HFFc6 (cell line): ENCODE results near the gene C2CD3. TPM values are rescaled to one million over a fixed set of nuclear protein-coding genes. Genes with fewer than 3 reads are reported as not detected.
A peak's percentile ranks its signal among the peaks of the same experiment; 100 is the strongest.

Source experiments
- DNase-seq: peaks from one replicate; pipeline ENCODE4 v3.0.0-alpha.2; 2018
- H3K27ac Mint-ChIP-seq: 2 replicates; pipeline ENCODE4 v1.8.0; 2020; ENCODE audit warnings: mild to moderate bottlenecking, mixed read lengths
- H3K27me3 Mint-ChIP-seq: 2 replicates; pipeline ENCODE4 v1.8.0; 2021; ENCODE audit warnings: mild to moderate bottlenecking, moderate library complexity, mixed read lengths; ENCODE audit not compliant: insufficient read depth
- H3K36me3 Mint-ChIP-seq: 2 replicates; pipeline ENCODE4 v1.8.0; 2021; ENCODE audit warnings: low read depth, mixed read lengths
- H3K4me1 Mint-ChIP-seq: 2 replicates; pipeline ENCODE4 v1.8.0; 2020; ENCODE audit warnings: low read depth, mixed read lengths
- H3K4me3 Mint-ChIP-seq: 2 replicates; pipeline ENCODE4 v1.8.0; 2020; ENCODE audit warnings: mild to moderate bottlenecking, moderate library complexity, mixed read lengths
- H3K9me3 Mint-ChIP-seq: 2 replicates; pipeline ENCODE4 v1.8.0; 2020; ENCODE audit warnings: mild to moderate bottlenecking, mixed read lengths
- CTCF ChIP-seq: fragments of 200-600 bp; sonication (generic); IDR thresholded peaks from 2 replicates; pipeline ENCODE4 v1.5.0; 2021; ENCODE audit warnings: antibody characterized with exemption, mild to moderate bottlenecking
- total RNA-seq, 6 experiments: library from RNA; stranded (reverse); fragmentation: NEBNext Ultra II Directional; extraction: Animal tissue kit (Norgen Biotek cat#: 25700); gene quantifications; 2 replicates in 1 of 6; 3 replicates in 5 of 6; pipeline ENCODE4 v1.2.3, GENCODE V29; 2021

Gene C2CD3
- total RNA-seq, 6 experiments from 2014 or later = 14.6 to 23.0 (median 17.2) TPM

- Mint-ChIP-seq H3K9me3 (no peaks in the 10 kb centered on the region), H3K27ac (no peak overlapping the region; the same call in 1 of the 2 replicates), H3K27me3 (no peaks in the 10 kb centered on the region), H3K4me1 (peaks cover 19% of the 10 kb centered on the region), H3K4me3 (no peak overlapping the region), H3K36me3 (peaks cover 23% of the 10 kb centered on the region)
- peak; percentile 3 for DNase-seq
- TF ChIP-seq CTCF = no peak
These were observed 25.0 kb upstream of the C2CD3 start for GRCh38 chr11:74195828-74196227.

- Mint-ChIP-seq H3K27ac (peak overlapping the region; percentile 10; the same call in 1 of the 2 replicates), H3K4me1 (peaks cover 22% of the 10 kb centered on the region), H3K36me3 (peaks cover 13% of the 10 kb centered on the region), H3K4me3 (no peak overlapping the region), H3K27me3 (no peaks in the 10 kb centered on the region), H3K9me3 (no peaks in the 10 kb centered on the region)
- TF ChIP-seq CTCF = no peak
- DNase-seq = peak; percentile 27
These were observed 14.9 kb upstream of the C2CD3 start for GRCh38 chr11:74185695-74186094.

- no peak for DNase-seq
- no peaks in the 10 kb centered on the region for H3K27me3 Mint-ChIP-seq
- no peak for TF ChIP-seq CTCF
- H3K4me3 Mint-ChIP-seq = no peak overlapping the region
- H3K27ac Mint-ChIP-seq = no peak overlapping the region
- H3K9me3 Mint-ChIP-seq = no peaks in the 10 kb centered on the region
- H3K36me3 Mint-ChIP-seq = peaks cover 9% of the 10 kb centered on the region; the same call in 1 of the 2 replicates
- H3K4me1 Mint-ChIP-seq = peaks cover 22% of the 10 kb centered on the region
These were observed 14.5 kb upstream of the C2CD3 start for GRCh38 chr11:74185285-74185684.

GRCh38 chr11:74182635-74183034 is 11.8 kb upstream of the C2CD3 start:
- Mint-ChIP-seq H3K27me3 (no peaks in the 10 kb centered on the region), H3K36me3 (no peaks in the 10 kb centered on the region; the same call in 1 of the 2 replicates), H3K9me3 (no peaks in the 10 kb centered on the region), H3K4me3 (no peak overlapping the region), H3K4me1 (peaks cover 45% of the 10 kb centered on the region), H3K27ac (no peak overlapping the region)
- no peak for TF ChIP-seq CTCF
- no peak for DNase-seq

GRCh38 chr11:74179234-74180052 is 8.6 kb upstream of the C2CD3 start:
- Mint-ChIP-seq H3K4me1 (peaks cover 34% of the 10 kb centered on the region), H3K36me3 (peaks cover 2% of the 10 kb centered on the region), H3K4me3 (no peak overlapping the region), H3K27me3 (no peaks in the 10 kb centered on the region), H3K27ac (peak overlapping the region; percentile 19; the same call in 1 of the 2 replicates), H3K9me3 (no peaks in the 10 kb centered on the region)
- no peak for DNase-seq
- TF ChIP-seq CTCF = no peak
